ENCODE results near the gene CFAP20.

Gene CFAP20

GRCh38 chr16:58087209-58087913 lies 41.8 kb downstream of the CFAP20 start:
- Histone ChIP-seq H3K4me3 (ENCODE audit: low read length) (no peak overlapping the region), H3K79me2 (ENCODE audit: control insufficient read depth, low read length) (no peaks in the 10 kb centered on the region), H3K4me1 (ENCODE audit: control insufficient read depth, low read length) (no peaks in the 10 kb centered on the region), H3K27me3 (ENCODE audit: control insufficient read depth, low read length) (0 out of 2 replicates have a peak, but pooled peaks cover 6% of the 10 kb centered on the region), H3K9me3 (ENCODE audit: control insufficient read depth, insufficient read depth, low read length) (no peaks in the 10 kb centered on the region), H3K9me2 (replicated peaks; ENCODE audit: control insufficient read depth, low read length) (no peaks in the 10 kb centered on the region), H3K4me2 (ENCODE audit: low read length) (no peak overlapping the region), H3F3A (ENCODE audit: control insufficient read depth, insufficient read depth) (no peaks in the 10 kb centered on the region), H3K36me3 (ENCODE audit: control insufficient read depth, low read length) (no peaks in the 10 kb centered on the region), H3K27ac (ENCODE audit: low read depth, low read length) (no peak overlapping the region), H4K20me1 (ENCODE audit: control insufficient read depth, insufficient read depth, low read depth, low read length) (no peaks in the 10 kb centered on the region)
- TF ChIP-seq EZH2phosphoT487 (IDR thresholded peaks at IDR 0.05; ENCODE audit: borderline replicate concordance, low read length): no peak
- TF ChIP-seq, protein P1, sequence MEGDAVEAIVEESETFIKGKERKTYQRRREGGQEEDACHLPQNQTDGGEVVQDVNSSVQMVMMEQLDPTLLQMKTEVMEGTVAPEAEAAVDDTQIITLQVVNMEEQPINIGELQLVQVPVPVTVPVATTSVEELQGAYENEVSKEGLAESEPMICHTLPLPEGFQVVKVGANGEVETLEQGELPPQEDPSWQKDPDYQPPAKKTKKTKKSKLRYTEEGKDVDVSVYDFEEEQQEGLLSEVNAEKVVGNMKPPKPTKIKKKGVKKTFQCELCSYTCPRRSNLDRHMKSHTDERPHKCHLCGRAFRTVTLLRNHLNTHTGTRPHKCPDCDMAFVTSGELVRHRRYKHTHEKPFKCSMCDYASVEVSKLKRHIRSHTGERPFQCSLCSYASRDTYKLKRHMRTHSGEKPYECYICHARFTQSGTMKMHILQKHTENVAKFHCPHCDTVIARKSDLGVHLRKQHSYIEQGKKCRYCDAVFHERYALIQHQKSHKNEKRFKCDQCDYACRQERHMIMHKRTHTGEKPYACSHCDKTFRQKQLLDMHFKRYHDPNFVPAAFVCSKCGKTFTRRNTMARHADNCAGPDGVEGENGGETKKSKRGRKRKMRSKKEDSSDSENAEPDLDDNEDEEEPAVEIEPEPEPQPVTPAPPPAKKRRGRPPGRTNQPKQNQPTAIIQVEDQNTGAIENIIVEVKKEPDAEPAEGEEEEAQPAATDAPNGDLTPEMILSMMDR (IDR thresholded peaks at IDR 0.05; ENCODE audit: low read depth, low read length, poor library complexity, severe bottlenecking): no peak

DNA sequence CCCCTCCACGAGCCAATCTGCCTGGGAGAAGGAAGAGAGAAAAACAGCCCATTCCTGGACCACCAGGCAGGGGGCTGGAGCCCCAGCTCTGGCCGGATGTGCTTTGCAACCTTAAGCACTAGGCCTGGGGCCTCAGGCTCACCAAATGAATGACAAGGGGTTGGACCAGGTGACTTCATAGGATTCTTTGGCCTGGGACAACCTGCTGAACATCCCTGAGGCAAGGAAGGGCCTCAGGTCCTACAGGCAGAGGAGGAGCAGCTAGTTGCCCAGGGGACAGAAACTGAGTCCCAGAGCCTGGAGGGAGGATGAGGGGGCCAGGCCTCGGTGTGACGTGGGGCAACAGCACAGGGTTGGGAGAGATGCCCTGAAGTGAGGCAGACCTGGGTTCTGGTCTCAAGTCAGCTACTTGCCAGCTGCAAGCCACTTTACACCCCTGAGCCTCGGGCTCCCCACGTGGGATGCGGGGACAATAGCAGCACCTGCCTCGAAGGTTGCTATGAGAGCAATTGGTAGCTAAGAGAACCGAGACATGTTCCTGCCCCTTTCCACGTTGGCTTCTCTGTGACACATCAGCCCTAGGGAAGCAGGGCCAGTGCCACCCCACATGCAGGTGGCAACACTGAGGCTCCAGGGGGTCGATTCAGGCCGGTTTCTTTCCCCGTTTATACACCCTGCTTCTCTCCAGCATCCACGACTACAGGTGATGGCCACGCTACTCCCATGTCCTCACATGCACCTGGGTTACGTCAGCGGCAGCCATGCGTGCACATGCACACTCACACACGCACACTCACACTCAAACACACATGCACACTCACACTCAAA lies 42.6 kb downstream of the CFAP20 start:
- Histone ChIP-seq H3K36me3 (ENCODE audit: control insufficient read depth, low read length) (no peaks in the 10 kb centered on the region), H3K9me3 (ENCODE audit: control insufficient read depth, insufficient read depth, low read length) (no peaks in the 10 kb centered on the region), H3F3A (ENCODE audit: control insufficient read depth, insufficient read depth) (no peaks in the 10 kb centered on the region), H3K9me2 (replicated peaks; ENCODE audit: control insufficient read depth, low read length) (no peaks in the 10 kb centered on the region), H3K79me2 (ENCODE audit: control insufficient read depth, low read length) (no peaks in the 10 kb centered on the region), H3K4me1 (ENCODE audit: control insufficient read depth, low read length) (no peaks in the 10 kb centered on the region), H3K4me3 (ENCODE audit: low read length) (no peak overlapping the region), H3K27me3 (ENCODE audit: control insufficient read depth, low read length) (0 out of 2 replicates have a peak, but pooled peaks cover 4% of the 10 kb centered on the region), H4K20me1 (ENCODE audit: control insufficient read depth, insufficient read depth, low read depth, low read length) (no peaks in the 10 kb centered on the region), H3K27ac (ENCODE audit: low read depth, low read length) (no peak overlapping the region), H3K4me2 (ENCODE audit: low read length) (no peak overlapping the region)
- TF ChIP-seq, protein P1 (IDR thresholded peaks at IDR 0.05; ENCODE audit: low read depth, low read length, poor library complexity, severe bottlenecking): no peak
- no peak for TF ChIP-seq EZH2phosphoT487 (IDR thresholded peaks at IDR 0.05; ENCODE audit: borderline replicate concordance, low read length)

DNA sequence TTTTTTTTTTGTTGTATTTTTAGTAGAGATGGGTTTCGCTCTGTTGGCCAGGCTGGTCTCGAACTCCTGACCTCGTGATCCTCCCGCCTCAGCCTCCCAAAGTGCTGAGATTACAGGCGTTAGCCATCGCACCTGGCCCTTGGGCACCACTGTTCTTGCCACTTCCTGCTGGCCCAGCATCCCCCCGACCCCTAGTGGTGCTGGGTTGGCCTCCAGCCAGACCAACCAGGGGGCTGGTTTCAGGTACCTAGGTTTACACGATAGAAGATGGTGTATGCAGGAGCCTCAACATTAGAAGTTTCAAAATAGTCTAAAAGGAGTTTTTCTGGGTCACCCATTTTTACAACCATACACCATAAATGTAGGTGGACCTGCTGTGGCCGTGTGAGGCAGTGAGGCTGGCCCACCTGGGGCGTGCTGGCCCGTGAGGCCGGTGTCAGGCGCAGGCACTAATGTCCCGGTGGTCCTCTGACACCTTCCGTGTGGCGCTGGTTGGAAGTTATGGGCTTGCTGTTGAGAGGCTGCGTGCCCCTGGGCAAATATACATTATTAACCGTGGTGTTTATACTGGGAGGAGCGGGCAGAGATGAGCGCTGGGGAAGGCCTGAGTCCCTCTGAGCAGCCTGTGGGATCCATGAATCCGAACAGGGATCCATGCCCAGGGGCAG lies 43.5 kb downstream of the CFAP20 start:
- Histone ChIP-seq H3K4me2 (ENCODE audit: low read length) (no peak overlapping the region), H3K4me3 (ENCODE audit: low read length) (no peak overlapping the region), H3F3A (ENCODE audit: control insufficient read depth, insufficient read depth) (no peaks in the 10 kb centered on the region)

More for the DNA sequence above, 43.5 kb downstream of the CFAP20 start:
- no peaks in the 10 kb centered on the region for H3K4me1 ChIP-seq (ENCODE audit: control insufficient read depth, low read length)
- no peaks in the 10 kb centered on the region for H3K9me2 ChIP-seq (replicated peaks; ENCODE audit: control insufficient read depth, low read length)
- TF ChIP-seq, protein P1 (IDR thresholded peaks at IDR 0.05; ENCODE audit: low read depth, low read length, poor library complexity, severe bottlenecking): no peak
- no peak for TF ChIP-seq EZH2phosphoT487 (IDR thresholded peaks at IDR 0.05; ENCODE audit: borderline replicate concordance, low read length)
- no peaks in the 10 kb centered on the region for H3K79me2 ChIP-seq (ENCODE audit: control insufficient read depth, low read length)
- no peak overlapping the region for H3K27ac ChIP-seq (ENCODE audit: low read depth, low read length)
- no peaks in the 10 kb centered on the region for H4K20me1 ChIP-seq (ENCODE audit: control insufficient read depth, insufficient read depth, low read depth, low read length)
- 0 out of 2 replicates have a peak, but pooled peaks cover 4% of the 10 kb centered on the region for H3K27me3 ChIP-seq (ENCODE audit: control insufficient read depth, low read length)
- H3K9me3 ChIP-seq (ENCODE audit: control insufficient read depth, insufficient read depth, low read length): no peaks in the 10 kb centered on the region
- H3K36me3 ChIP-seq (ENCODE audit: control insufficient read depth, low read length): no peaks in the 10 kb centered on the region
